ENCODE data around the gene GHITM.
"Not testable (repeated sequence)": the region's sequence is repeated elsewhere in the genome, so short reads cannot be mapped to it uniquely, and the experiment has no call there.

The GHITM gene

DNA sequence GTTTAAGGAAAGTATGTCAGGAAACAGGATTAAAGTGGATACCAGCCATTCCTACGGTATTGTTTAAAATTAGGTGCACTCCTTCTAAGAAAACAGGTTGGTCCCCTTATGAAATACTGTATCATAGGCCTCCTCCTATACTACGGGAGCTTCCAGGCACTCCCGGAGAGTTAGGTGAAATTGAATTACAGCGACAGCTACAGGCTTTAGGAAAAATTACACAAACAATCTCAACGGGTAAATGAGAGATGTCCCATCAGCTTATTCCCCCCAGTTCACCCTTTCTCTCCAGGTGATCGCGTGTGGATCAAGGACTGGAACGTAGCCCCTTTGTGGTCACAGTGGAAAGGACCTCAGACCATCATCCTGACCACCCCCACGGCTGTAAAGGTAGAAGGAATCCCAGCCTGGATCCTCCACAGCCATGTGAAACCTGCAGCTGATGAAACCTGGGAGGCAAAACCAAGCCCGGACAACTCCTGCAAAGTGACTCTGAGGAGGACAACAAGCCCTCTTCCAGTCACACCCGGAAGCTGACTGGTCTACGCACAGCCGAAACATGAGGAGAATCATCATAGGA lies 25.1 kb upstream of the GHITM start:
- no peak overlapping the region for H3K4me3 ChIP-seq
- no peak overlapping the region for H3K9ac ChIP-seq (ENCODE audit: insufficient read length)
- no peaks in the 10 kb centered on the region for H3K36me3 ChIP-seq (ENCODE audit: insufficient read depth, low read length)
- TF ChIP-seq POLR2AphosphoS5 (IDR thresholded peaks at IDR 0.05; ENCODE audit: borderline replicate concordance, low read depth, low read length) (no peak), FOXP2 (optimal IDR thresholded peaks at IDR 0.05; ENCODE audit: control extremely low read depth, extremely low read length, insufficient read depth) (no peak), EZH2 (IDR thresholded peaks at IDR 0.05) (no peak)
- DNase-seq (ENCODE audit: low read depth, low spot score) = no peak
- H3K27ac ChIP-seq = no peak overlapping the region
- H3K9me3 ChIP-seq (ENCODE audit: low read depth, low read length) = no peaks in the 10 kb centered on the region

DNA sequence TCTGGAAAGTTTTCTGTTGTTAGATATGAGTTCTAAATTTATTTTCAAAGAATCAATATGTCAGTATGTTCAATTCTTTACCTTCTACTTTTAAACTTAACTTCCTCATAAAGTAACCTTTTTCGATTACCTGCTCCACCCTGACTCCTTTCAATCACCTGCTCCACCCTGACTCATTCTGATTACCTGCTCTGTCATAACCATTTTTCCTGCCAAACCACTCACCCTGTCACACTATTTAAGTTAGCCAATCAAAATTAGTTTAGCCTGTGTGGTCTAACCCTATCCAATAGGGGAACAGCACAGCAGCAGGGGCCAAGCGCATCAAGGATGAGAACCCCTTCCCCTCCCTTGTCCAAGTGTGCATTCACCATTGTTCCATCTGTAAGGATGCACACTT lies 22.1 kb upstream of the GHITM start:
- not testable (repeated sequence) for H3K36me3 ChIP-seq (ENCODE audit: insufficient read depth, low read length); DNase-seq (ENCODE audit: low read depth, low spot score); H3K4me3 ChIP-seq; H3K9me3 ChIP-seq (ENCODE audit: low read depth, low read length); H3K27ac ChIP-seq; H3K9ac ChIP-seq (ENCODE audit: insufficient read length)

DNA sequence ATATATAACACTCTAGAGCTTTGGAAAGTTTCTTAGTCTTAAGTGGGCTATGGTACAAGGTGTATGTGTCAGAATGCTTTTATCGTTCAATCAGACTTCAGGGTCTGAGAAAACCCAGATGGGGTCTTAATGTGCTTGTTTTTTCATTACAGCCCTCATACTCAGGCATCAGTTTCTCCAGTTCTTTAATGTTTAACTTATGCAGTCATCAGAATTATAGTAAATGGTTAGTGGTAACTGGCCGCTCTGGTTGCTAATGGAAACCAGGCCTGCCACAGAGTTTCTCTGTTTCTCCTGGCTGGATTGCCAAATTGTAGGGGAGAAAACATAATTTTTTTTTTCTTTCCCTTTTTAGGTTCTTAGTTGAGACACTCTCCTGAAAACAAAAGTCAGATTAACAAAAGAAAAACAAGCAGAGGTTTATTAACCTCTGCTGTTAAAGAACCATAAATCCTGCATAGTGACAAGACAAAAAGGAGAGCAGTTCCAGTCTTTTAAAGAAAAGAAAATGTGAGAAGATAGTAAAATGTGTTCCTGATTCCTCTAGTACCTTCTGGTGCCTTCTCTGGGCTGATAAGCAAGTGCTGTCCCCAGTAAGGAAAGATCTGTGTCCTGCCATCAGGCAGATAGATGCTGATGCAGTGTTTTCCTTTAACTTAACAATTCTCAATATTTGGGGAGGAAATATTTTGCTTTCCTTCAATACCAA lies 21.5 kb upstream of the GHITM start:
- no peaks in the 10 kb centered on the region for H3K9me3 ChIP-seq (ENCODE audit: low read depth, low read length)
- no peak overlapping the region for H3K9ac ChIP-seq (ENCODE audit: insufficient read length)
- TF ChIP-seq POLR2AphosphoS5 (IDR thresholded peaks at IDR 0.05; ENCODE audit: borderline replicate concordance, low read depth, low read length) (no peak), FOXP2 (optimal IDR thresholded peaks at IDR 0.05; ENCODE audit: control extremely low read depth, extremely low read length, insufficient read depth) (no peak), EZH2 (IDR thresholded peaks at IDR 0.05) (no peak)
- no peak overlapping the region for H3K27ac ChIP-seq
- H3K4me3 ChIP-seq = no peak overlapping the region
- no peak for DNase-seq (ENCODE audit: low read depth, low spot score)
- no peaks in the 10 kb centered on the region for H3K36me3 ChIP-seq (ENCODE audit: insufficient read depth, low read length)

GRCh38 chr10:84118395-84119006 lies 20.8 kb upstream of the GHITM start:
- no peak for TF ChIP-seq FOXP2 (optimal IDR thresholded peaks at IDR 0.05; ENCODE audit: control extremely low read depth, extremely low read length, insufficient read depth)
- TF ChIP-seq EZH2 (IDR thresholded peaks at IDR 0.05) = no peak
- TF ChIP-seq POLR2AphosphoS5 (IDR thresholded peaks at IDR 0.05; ENCODE audit: borderline replicate concordance, low read depth, low read length) = no peak
- H3K27ac ChIP-seq = no peak overlapping the region
- no peak overlapping the region for H3K4me3 ChIP-seq
- H3K9me3 ChIP-seq (ENCODE audit: low read depth, low read length) = no peaks in the 10 kb centered on the region
- H3K36me3 ChIP-seq (ENCODE audit: insufficient read depth, low read length) = no peaks in the 10 kb centered on the region
- H3K9ac ChIP-seq (ENCODE audit: insufficient read length) = no peak overlapping the region
- no peak for DNase-seq (ENCODE audit: low read depth, low spot score)

- no peak for TF ChIP-seq POLR2AphosphoS5 (IDR thresholded peaks at IDR 0.05; ENCODE audit: borderline replicate concordance, low read depth, low read length)
- no peak for TF ChIP-seq FOXP2 (optimal IDR thresholded peaks at IDR 0.05; ENCODE audit: control extremely low read depth, extremely low read length, insufficient read depth)
- TF ChIP-seq EZH2 (IDR thresholded peaks at IDR 0.05) = no peak
- H3K4me3 ChIP-seq = no peak overlapping the region
- no peak for DNase-seq (ENCODE audit: low read depth, low spot score)
Measured at GRCh38 chr10:84123362-84123761, 15.9 kb upstream of the GHITM start.

DNA sequence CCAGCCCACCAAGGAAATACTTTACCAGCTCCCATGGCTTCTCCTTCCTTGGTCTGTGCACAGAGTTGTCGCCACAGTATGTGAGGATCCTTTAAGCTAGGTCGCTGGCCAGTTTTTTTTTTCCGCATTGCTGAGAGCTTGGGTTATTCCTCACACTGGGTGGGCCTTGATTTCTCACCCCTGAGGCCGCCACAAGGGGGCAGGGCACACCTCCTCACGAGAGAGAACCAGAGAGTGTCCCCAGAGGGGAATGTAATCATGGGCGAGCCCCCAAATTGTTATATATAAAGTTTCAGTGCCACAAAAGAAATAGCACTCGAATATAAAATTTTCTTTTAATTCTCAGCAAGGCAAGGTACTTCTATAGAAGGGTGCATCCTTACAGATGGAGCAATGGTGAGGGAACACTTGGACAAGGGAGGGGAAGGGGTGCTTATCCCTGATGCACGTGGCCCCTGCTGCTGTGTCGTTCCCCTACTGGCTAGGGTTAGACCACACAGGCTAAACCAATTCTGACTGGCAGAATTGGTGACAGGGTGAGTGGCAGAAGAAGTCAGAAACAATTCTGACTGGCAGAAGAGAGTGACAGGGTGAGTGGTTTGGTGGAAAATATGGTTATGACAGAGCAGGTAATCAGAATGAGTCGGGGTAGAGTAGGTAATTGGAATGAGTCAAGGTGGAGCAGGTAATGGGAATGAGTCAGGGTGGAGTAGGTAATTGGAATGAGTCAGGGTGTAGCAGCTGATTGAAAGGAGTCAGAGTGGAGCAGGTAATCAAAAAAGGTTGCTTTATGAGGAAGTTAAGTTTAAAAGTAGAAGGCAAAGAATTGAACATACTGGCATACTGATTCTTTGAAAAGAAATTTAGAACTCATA lies 13.2 kb upstream of the GHITM start:
- H3K36me3 ChIP-seq (ENCODE audit: insufficient read depth, low read length); H3K9me3 ChIP-seq (ENCODE audit: low read depth, low read length); H3K27ac ChIP-seq; H3K4me3 ChIP-seq; DNase-seq (ENCODE audit: low read depth, low spot score); H3K9ac ChIP-seq (ENCODE audit: insufficient read length): not testable (repeated sequence)

More at GRCh38 chr10:84123362-84123761, 15.9 kb upstream of the GHITM start:
- Histone ChIP-seq H3K27ac (no peak overlapping the region), H3K36me3 (ENCODE audit: insufficient read depth, low read length) (no peaks in the 10 kb centered on the region), H3K9ac (ENCODE audit: insufficient read length) (no peak overlapping the region), H3K9me3 (ENCODE audit: low read depth, low read length) (no peaks in the 10 kb centered on the region)

GRCh38 chr10:84126785-84127167 lies 12.5 kb upstream of the GHITM start:
- DNase-seq (ENCODE audit: low read depth, low spot score) = no peak
- H3K4me3 ChIP-seq = no peak overlapping the region
- H3K9ac ChIP-seq (ENCODE audit: insufficient read length) = no peak overlapping the region
- H3K36me3 ChIP-seq (ENCODE audit: insufficient read depth, low read length) = no peaks in the 10 kb centered on the region
- H3K27ac ChIP-seq = no peak overlapping the region
- no peaks in the 10 kb centered on the region for H3K9me3 ChIP-seq (ENCODE audit: low read depth, low read length)
- TF ChIP-seq FOXP2 (optimal IDR thresholded peaks at IDR 0.05; ENCODE audit: control extremely low read depth, extremely low read length, insufficient read depth) (no peak), EZH2 (IDR thresholded peaks at IDR 0.05) (no peak), POLR2AphosphoS5 (IDR thresholded peaks at IDR 0.05; ENCODE audit: borderline replicate concordance, low read depth, low read length) (no peak)

- Histone ChIP-seq H3K27ac (no peak overlapping the region), H3K4me3 (no peak overlapping the region), H3K9me3 (ENCODE audit: low read depth, low read length) (no peaks in the 10 kb centered on the region), H3K9ac (ENCODE audit: insufficient read length) (no peak overlapping the region), H3K36me3 (ENCODE audit: insufficient read depth, low read length) (no peaks in the 10 kb centered on the region)
- DNase-seq (ENCODE audit: low read depth, low spot score) = no peak
- TF ChIP-seq EZH2 (IDR thresholded peaks at IDR 0.05) (no peak), POLR2AphosphoS5 (IDR thresholded peaks at IDR 0.05; ENCODE audit: borderline replicate concordance, low read depth, low read length) (no peak), FOXP2 (optimal IDR thresholded peaks at IDR 0.05; ENCODE audit: control extremely low read depth, extremely low read length, insufficient read depth) (no peak)
Measured at GRCh38 chr10:84135836-84136235, 3.5 kb upstream of the GHITM start.
